ENCODE measurements around the gene HS1BP3. TPM values are rescaled to one million over a fixed set of nuclear protein-coding genes. Genes with fewer than 3 reads are reported as not detected.
A peak's percentile ranks its signal among the peaks of the same experiment; 100 is the strongest.

The HS1BP3 gene
- total RNA-seq, 1 donor from 2014 or later: 33.6 TPM

DNA sequence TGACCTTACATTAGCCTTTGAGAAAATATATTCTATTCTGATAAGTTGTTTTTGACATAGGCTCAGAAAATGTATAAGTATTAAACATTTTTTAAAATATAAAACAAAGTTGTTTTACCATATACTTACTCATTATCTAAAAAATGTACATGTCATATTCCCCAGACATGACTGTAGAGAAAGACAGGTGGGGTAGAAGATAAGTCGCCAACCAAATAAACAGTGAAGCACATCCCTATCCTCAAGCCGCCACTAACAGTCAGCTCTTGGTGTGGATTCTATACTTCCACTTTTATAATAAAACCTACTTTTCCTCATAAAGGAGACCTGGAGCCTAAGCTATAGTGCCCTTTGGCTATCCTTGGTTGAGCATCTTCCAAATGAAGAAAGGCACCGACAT lies 42.4 kb upstream of the HS1BP3 start:
- Mint-ChIP-seq H3K4me1 (ENCODE audit: unreplicated experiment) (peaks cover 18% of the 10 kb centered on the region), H3K9me3 (ENCODE audit: unreplicated experiment) (no peaks in the 10 kb centered on the region), H3K27me3 (ENCODE audit: unreplicated experiment) (peaks cover 2% of the 10 kb centered on the region), H3K36me3 (ENCODE audit: low read depth, unreplicated experiment) (peaks cover 11% of the 10 kb centered on the region), H3K27ac (ENCODE audit: unreplicated experiment) (no peak overlapping the region), H3K4me3 (ENCODE audit: unreplicated experiment) (no peak overlapping the region)
- no peak for DNase-seq (ENCODE audit: low spot score)
- TF ChIP-seq, protein P1, sequence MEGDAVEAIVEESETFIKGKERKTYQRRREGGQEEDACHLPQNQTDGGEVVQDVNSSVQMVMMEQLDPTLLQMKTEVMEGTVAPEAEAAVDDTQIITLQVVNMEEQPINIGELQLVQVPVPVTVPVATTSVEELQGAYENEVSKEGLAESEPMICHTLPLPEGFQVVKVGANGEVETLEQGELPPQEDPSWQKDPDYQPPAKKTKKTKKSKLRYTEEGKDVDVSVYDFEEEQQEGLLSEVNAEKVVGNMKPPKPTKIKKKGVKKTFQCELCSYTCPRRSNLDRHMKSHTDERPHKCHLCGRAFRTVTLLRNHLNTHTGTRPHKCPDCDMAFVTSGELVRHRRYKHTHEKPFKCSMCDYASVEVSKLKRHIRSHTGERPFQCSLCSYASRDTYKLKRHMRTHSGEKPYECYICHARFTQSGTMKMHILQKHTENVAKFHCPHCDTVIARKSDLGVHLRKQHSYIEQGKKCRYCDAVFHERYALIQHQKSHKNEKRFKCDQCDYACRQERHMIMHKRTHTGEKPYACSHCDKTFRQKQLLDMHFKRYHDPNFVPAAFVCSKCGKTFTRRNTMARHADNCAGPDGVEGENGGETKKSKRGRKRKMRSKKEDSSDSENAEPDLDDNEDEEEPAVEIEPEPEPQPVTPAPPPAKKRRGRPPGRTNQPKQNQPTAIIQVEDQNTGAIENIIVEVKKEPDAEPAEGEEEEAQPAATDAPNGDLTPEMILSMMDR (IDR thresholded peaks at IDR 0.05; ENCODE audit: unreplicated experiment): no peak

DNA sequence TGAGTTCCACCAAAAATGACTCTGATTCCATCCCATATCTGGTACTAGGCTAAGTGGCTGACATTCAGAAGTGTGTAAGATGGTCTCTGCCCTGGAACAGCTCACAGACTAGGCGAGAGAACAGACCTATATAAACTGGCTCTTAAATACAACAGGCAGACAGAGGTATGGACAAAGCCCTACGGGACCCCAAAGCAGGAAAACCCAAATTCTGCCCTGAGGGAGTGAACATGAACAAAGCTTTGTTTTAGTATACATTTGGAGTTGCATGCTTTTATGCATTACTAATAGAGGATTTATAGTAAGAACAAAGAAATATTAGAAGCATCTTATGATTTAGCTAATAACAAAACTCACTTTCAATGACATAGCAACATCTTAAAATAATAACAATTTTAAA lies 41.2 kb upstream of the HS1BP3 start:
- no peak for DNase-seq (ENCODE audit: low spot score)
- H3K27me3 Mint-ChIP-seq (ENCODE audit: unreplicated experiment): peaks cover 2% of the 10 kb centered on the region
- no peak overlapping the region for H3K27ac Mint-ChIP-seq (ENCODE audit: unreplicated experiment)
- H3K4me3 Mint-ChIP-seq (ENCODE audit: unreplicated experiment): no peak overlapping the region
- TF ChIP-seq, protein P1 (IDR thresholded peaks at IDR 0.05; ENCODE audit: unreplicated experiment): no peak
- H3K4me1 Mint-ChIP-seq (ENCODE audit: unreplicated experiment): peaks cover 18% of the 10 kb centered on the region
- H3K36me3 Mint-ChIP-seq (ENCODE audit: low read depth, unreplicated experiment): peaks cover 17% of the 10 kb centered on the region
- no peaks in the 10 kb centered on the region for H3K9me3 Mint-ChIP-seq (ENCODE audit: unreplicated experiment)

DNA sequence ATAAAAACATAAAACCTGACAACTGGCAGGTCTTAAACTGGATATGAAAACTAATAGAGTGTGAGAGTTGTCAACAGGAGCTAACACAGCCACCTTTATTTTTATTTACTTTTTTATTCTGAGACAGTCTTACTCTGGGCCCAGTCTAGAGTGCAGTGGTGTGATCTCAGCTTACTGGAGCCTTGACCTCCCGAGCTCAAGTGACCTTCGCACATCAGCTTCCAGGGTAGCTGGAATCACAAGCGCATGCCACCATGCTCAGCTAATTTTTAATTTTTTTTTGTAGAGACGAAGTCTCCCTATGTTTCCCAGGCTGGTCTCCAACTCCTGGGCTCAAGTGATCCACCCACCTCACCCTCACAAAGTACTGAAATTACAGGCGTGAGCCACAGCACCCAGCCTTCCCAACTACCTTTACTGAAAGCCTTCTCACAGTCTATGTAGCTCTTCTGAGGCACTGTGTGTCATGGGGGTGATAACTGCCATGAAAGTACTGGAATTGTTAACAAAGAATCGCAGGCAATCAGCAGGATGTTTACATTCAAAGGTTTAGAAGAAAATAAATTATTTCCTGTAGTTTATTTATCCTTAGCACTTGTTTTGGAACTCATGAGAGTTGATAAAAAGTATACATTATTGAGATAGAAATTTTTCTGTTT lies 40.3 kb upstream of the HS1BP3 start:
- Mint-ChIP-seq H3K4me3 (ENCODE audit: unreplicated experiment) (no peak overlapping the region), H3K36me3 (ENCODE audit: low read depth, unreplicated experiment) (peaks cover 20% of the 10 kb centered on the region), H3K27me3 (ENCODE audit: unreplicated experiment) (peaks cover 2% of the 10 kb centered on the region), H3K4me1 (ENCODE audit: unreplicated experiment) (peaks cover 18% of the 10 kb centered on the region), H3K9me3 (ENCODE audit: unreplicated experiment) (no peaks in the 10 kb centered on the region), H3K27ac (ENCODE audit: unreplicated experiment) (peak overlapping the region; percentile 57)
- no peak for DNase-seq (ENCODE audit: low spot score)
- TF ChIP-seq, protein P1 (IDR thresholded peaks at IDR 0.05; ENCODE audit: unreplicated experiment): no peak

DNA sequence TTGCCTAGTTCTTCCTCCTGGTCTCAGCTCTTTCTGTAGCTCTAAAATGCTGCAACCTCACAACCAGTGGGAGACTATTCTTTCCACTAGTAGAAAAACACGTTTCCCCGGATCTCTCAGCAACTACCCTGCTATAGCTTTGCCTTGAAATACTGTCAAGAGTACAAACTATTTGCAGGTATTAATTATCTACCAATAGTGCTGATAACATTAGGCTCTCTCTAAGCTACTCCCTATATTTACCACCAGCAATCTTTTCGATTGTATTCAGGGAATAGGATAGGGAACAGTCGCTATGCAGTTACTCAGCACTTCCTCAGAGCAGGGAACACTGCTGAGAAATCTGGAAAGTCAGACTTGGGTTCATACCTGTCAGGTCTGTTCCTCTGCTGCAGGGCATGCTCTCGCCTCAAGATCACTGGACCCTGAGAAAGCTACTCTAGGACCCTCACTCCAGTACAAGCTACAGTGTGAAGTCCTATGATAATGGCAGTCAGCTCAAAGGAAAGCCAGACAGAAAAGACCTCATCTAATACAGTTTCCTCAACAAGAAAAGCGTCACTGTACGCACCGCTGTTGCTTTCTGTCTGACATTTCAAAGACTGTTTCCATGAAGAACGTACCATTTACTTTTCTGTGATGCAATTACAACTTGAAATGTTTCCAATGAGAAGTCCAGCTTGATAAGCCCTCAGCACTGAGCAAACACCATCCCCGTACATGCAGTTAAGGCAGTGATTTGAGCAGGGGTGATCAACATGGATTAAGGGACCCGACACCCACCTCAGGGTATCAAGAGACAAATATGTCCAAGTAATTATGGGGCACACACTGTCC lies 38.7 kb upstream of the HS1BP3 start:
- H3K9me3 Mint-ChIP-seq (ENCODE audit: unreplicated experiment): no peaks in the 10 kb centered on the region
- peaks cover 22% of the 10 kb centered on the region for H3K36me3 Mint-ChIP-seq (ENCODE audit: low read depth, unreplicated experiment)
- DNase-seq (ENCODE audit: low spot score): no peak
- H3K4me3 Mint-ChIP-seq (ENCODE audit: unreplicated experiment): no peak overlapping the region
- no peak overlapping the region for H3K27ac Mint-ChIP-seq (ENCODE audit: unreplicated experiment)
- TF ChIP-seq, protein P1 (IDR thresholded peaks at IDR 0.05; ENCODE audit: unreplicated experiment): no peak
- H3K4me1 Mint-ChIP-seq (ENCODE audit: unreplicated experiment): peaks cover 18% of the 10 kb centered on the region
- H3K27me3 Mint-ChIP-seq (ENCODE audit: unreplicated experiment): peaks cover 2% of the 10 kb centered on the region

Measured in endothelial cell (in vitro differentiated cells).